Liver (tissue), 3 donors: ENCODE measurements around the gene TPPP.

Source experiments
- CTCF ChIP-seq: fragments of 150-350 bp; IDR thresholded peaks from 2 replicates; pipeline ENCODE4 v1.5.1; 2017; ENCODE audit warnings: improper control_type of control experiment, low read depth, low read length; ENCODE audit not compliant: missing input control
- FOXA1 ChIP-seq: IDR thresholded peaks from 2 replicates; pipeline ENCODE4 v1.6.1; 2016; ENCODE audit warnings: antibody characterized with exemption
- GABPA ChIP-seq, 2 donors: IDR thresholded peaks in 1 of 2; conservative IDR thresholded peaks in 1 of 2; 2 replicates each; pipeline ENCODE4 v1.6.1; 2016; ENCODE audit warnings: antibody characterized with exemption in 2 of 2, mild to moderate bottlenecking in 1 of 2, moderate library complexity in 1 of 2
- HNF4A ChIP-seq, 2 donors: conservative IDR thresholded peaks; 2 replicates each; pipeline ENCODE4 v1.6.1; 2016; ENCODE audit warnings: antibody characterized with exemption in 2 of 2, mild to moderate bottlenecking in 2 of 2
- JUND ChIP-seq, 2 donors: IDR thresholded peaks; 2 replicates each; pipeline ENCODE4 v1.6.1; 2016; ENCODE audit warnings: antibody characterized with exemption in 2 of 2
- MAX ChIP-seq: IDR thresholded peaks from 2 replicates; pipeline ENCODE4 v1.6.1; 2016; ENCODE audit warnings: antibody characterized with exemption
- RAD21 ChIP-seq, 2 donors: IDR thresholded peaks; 2 replicates each; pipeline ENCODE4 v1.6.1; 2016; ENCODE audit warnings: antibody characterized with exemption in 2 of 2, mild to moderate bottlenecking in 2 of 2
- RXRA ChIP-seq, 2 donors: IDR thresholded peaks; 2 replicates each; pipeline ENCODE4 v1.6.1; 2017 to 2018; ENCODE audit warnings: antibody characterized with exemption in 2 of 2, mild to moderate bottlenecking in 1 of 2
- SP1 ChIP-seq: IDR thresholded peaks from 2 replicates; pipeline ENCODE4 v1.6.1; 2018; ENCODE audit warnings: antibody characterized with exemption, mild to moderate bottlenecking
- TAF1 ChIP-seq: conservative IDR thresholded peaks from 2 replicates; pipeline ENCODE4 v1.6.1; 2016; ENCODE audit warnings: antibody characterized with exemption, mild to moderate bottlenecking
- YY1 ChIP-seq: IDR thresholded peaks from 2 replicates; pipeline ENCODE4 v1.6.1; 2016; ENCODE audit warnings: antibody characterized with exemption, mild to moderate bottlenecking
- TF ChIP-seq, protein P1 (sequence below): IDR thresholded peaks from 2 replicates; pipeline ENCODE4 v1.6.1; 2016; ENCODE audit warnings: antibody characterized with exemption, mild to moderate bottlenecking
- TF ChIP-seq, protein P2 (sequence below): IDR thresholded peaks from 2 replicates; pipeline ENCODE4 v1.6.1; 2016; ENCODE audit warnings: antibody characterized with exemption
- TF ChIP-seq, protein P3 (sequence below): IDR thresholded peaks from 2 replicates; pipeline ENCODE4 v1.6.1; 2016; ENCODE audit warnings: antibody characterized with exemption
- donor health status: healthy.
- donor health status: healthy.

- TF ChIP-seq, protein P1, sequence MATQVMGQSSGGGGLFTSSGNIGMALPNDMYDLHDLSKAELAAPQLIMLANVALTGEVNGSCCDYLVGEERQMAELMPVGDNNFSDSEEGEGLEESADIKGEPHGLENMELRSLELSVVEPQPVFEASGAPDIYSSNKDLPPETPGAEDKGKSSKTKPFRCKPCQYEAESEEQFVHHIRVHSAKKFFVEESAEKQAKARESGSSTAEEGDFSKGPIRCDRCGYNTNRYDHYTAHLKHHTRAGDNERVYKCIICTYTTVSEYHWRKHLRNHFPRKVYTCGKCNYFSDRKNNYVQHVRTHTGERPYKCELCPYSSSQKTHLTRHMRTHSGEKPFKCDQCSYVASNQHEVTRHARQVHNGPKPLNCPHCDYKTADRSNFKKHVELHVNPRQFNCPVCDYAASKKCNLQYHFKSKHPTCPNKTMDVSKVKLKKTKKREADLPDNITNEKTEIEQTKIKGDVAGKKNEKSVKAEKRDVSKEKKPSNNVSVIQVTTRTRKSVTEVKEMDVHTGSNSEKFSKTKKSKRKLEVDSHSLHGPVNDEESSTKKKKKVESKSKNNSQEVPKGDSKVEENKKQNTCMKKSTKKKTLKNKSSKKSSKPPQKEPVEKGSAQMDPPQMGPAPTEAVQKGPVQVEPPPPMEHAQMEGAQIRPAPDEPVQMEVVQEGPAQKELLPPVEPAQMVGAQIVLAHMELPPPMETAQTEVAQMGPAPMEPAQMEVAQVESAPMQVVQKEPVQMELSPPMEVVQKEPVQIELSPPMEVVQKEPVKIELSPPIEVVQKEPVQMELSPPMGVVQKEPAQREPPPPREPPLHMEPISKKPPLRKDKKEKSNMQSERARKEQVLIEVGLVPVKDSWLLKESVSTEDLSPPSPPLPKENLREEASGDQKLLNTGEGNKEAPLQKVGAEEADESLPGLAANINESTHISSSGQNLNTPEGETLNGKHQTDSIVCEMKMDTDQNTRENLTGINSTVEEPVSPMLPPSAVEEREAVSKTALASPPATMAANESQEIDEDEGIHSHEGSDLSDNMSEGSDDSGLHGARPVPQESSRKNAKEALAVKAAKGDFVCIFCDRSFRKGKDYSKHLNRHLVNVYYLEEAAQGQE: no peak
- TF ChIP-seq FOXA1 (no peak), SP1 (no peak), CTCF (no peak), YY1 (no peak), HNF4A (conservative IDR thresholded peaks at IDR 0.05) (no peak), RAD21 (IDR thresholded peaks at IDR 0.05) (no peak), JUND (IDR thresholded peaks at IDR 0.05) (no peak), TAF1 (no peak), MAX (no peak), RXRA (IDR thresholded peaks at IDR 0.05) (no peak), GABPA (IDR thresholded peaks at IDR 0.05 in 1 of 2, conservative IDR thresholded peaks at IDR 0.05 in 1 of 2) (no peak)
- TF ChIP-seq, protein P2, sequence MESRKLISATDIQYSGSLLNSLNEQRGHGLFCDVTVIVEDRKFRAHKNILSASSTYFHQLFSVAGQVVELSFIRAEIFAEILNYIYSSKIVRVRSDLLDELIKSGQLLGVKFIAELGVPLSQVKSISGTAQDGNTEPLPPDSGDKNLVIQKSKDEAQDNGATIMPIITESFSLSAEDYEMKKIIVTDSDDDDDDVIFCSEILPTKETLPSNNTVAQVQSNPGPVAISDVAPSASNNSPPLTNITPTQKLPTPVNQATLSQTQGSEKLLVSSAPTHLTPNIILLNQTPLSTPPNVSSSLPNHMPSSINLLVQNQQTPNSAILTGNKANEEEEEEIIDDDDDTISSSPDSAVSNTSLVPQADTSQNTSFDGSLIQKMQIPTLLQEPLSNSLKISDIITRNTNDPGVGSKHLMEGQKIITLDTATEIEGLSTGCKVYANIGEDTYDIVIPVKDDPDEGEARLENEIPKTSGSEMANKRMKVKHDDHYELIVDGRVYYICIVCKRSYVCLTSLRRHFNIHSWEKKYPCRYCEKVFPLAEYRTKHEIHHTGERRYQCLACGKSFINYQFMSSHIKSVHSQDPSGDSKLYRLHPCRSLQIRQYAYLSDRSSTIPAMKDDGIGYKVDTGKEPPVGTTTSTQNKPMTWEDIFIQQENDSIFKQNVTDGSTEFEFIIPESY: no peak
- TF ChIP-seq, protein P3, sequence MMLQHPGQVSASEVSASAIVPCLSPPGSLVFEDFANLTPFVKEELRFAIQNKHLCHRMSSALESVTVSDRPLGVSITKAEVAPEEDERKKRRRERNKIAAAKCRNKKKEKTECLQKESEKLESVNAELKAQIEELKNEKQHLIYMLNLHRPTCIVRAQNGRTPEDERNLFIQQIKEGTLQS: no peak
These were observed 65.3 kb downstream of the TPPP start for GRCh38 chr5:627840-628239.
